Amniotic stem cell (primary cell): ENCODE data around the gene DNAJC2.
"Not testable (repeated sequence)": the region's sequence is repeated elsewhere in the genome, so short reads cannot be mapped to it uniquely, and the experiment has no call there.

ENCODE experiments used
- DNase-seq: peaks from one replicate; lab custom pipeline; 2025; lab: John Stamatoyannopoulos, UW

DNAJC2 gene

GRCh38 chr7:103273374-103273773 lies 71.2 kb downstream of the DNAJC2 start:
- not testable (repeated sequence) for DNase-seq

GRCh38 chr7:103266229-103266628 lies 78.3 kb downstream of the DNAJC2 start:
- DNase-seq: not testable (repeated sequence)

GRCh38 chr7:103264054-103264453 lies 80.5 kb downstream of the DNAJC2 start:
- DNase-seq: not testable (repeated sequence)
